Neural cell (in vitro differentiated cells): ENCODE data around the gene EGFL7. TPM values are rescaled to one million over a fixed set of nuclear protein-coding genes. Genes with fewer than 3 reads are reported as not detected.

ENCODE experiments used
- H2AFZ ChIP-seq: fragments of 200-600, 300-800 bp; sonication (generic), shearing (Covaris generic); 2 replicates; pipeline ENCODE4 v1.6.0; 2014; ENCODE audit warnings: low read depth, mild to moderate bottlenecking, antibody characterized with exemption, low read length, moderate library complexity
- H3F3A ChIP-seq: fragments of 200-600 bp; shearing (Covaris generic); 2 replicates; pipeline ENCODE4 v1.6.1; 2016; ENCODE audit warnings: mild to moderate bottlenecking, moderate library complexity, mixed read lengths, antibody characterized with exemption, low read length; ENCODE audit not compliant: insufficient read depth, poor library complexity, severe bottlenecking
- H3K27ac ChIP-seq: fragments of 200-600, 300-800 bp; sonication (generic), shearing (Covaris generic); 2 replicates; pipeline ENCODE4 v1.5.1; 2014; ENCODE audit warnings: mild to moderate bottlenecking, low read length, moderate library complexity
- H3K27me3 ChIP-seq: fragments of 300-800, 200-600 bp; sonication (generic), shearing (Covaris generic); 2 replicates; pipeline ENCODE4 v1.6.0; 2014; ENCODE audit warnings: mild to moderate bottlenecking, low read depth, low read length, moderate library complexity; ENCODE audit not compliant: insufficient read depth
- H3K36me3 ChIP-seq: fragments of 300-800, 200-600 bp; sonication (generic), shearing (Covaris generic); 2 replicates; pipeline ENCODE4 v1.5.1; 2014; ENCODE audit warnings: mild to moderate bottlenecking, antibody characterized with exemption, low read length, moderate library complexity; ENCODE audit not compliant: insufficient read depth
- H3K4me2 ChIP-seq: fragments of 300-800, 200-600 bp; sonication (generic), shearing (Covaris generic); 2 replicates; pipeline ENCODE4 v1.6.0; 2014; ENCODE audit warnings: mild to moderate bottlenecking, low read length
- H3K4me3 ChIP-seq: fragments of 300-800, 200-600 bp; sonication (generic), shearing (Covaris generic); 2 replicates; pipeline ENCODE4 v1.5.1; 2014; ENCODE audit warnings: mild to moderate bottlenecking, low read length, moderate library complexity
- H3K79me2 ChIP-seq: fragments of 200-600 bp; shearing (Covaris generic); replicated peaks from 2 replicates; pipeline ENCODE4 v1.6.0; 2014; ENCODE audit warnings: mild to moderate bottlenecking, low read length, moderate library complexity; ENCODE audit not compliant: insufficient read depth
- H3K9ac ChIP-seq: fragments of 300-800, 200-600 bp; sonication (generic), shearing (Covaris generic); 2 replicates; pipeline ENCODE4 v1.6.1; 2016; ENCODE audit warnings: mild to moderate bottlenecking, low read length, mixed read lengths
- H3K9me2 ChIP-seq: fragments of 200-600 bp; shearing (Covaris generic); 2 replicates; pipeline ENCODE4 v1.6.1; 2016; ENCODE audit warnings: mild to moderate bottlenecking, low read length, mixed read lengths; ENCODE audit not compliant: insufficient read depth
- H3K9me3 ChIP-seq: fragments of 200-600, 300-800 bp; sonication (generic), shearing (Covaris generic); 2 replicates; pipeline ENCODE4 v1.6.1; 2016; ENCODE audit warnings: mild to moderate bottlenecking, mixed run types, low read length, moderate library complexity, mixed read lengths
- H4K20me1 ChIP-seq: fragments of 200-600 bp; shearing (Covaris generic); 2 replicates; pipeline ENCODE4 v1.6.1; 2016; ENCODE audit warnings: mild to moderate bottlenecking, mixed run types; ENCODE audit not compliant: insufficient read depth
- EP300 ChIP-seq: fragments of 450-650 bp; conservative IDR thresholded peaks from 2 replicates; pipeline ENCODE4 v1.6.1; 2014; ENCODE audit warnings: antibody characterized with exemption, mild to moderate bottlenecking, moderate library complexity; ENCODE audit not compliant: poor library complexity, severe bottlenecking
- EZH2 ChIP-seq: fragments of 200-600, 300-800 bp; shearing (Covaris generic), sonication (generic); IDR thresholded peaks from 2 replicates; pipeline ENCODE4 v1.6.1; 2014; ENCODE audit warnings: antibody characterized with exemption, low read length, borderline replicate concordance, mild to moderate bottlenecking; ENCODE audit not compliant: insufficient read depth, poor library complexity, severe bottlenecking
- MXI1 ChIP-seq: fragments of 450-650 bp; conservative IDR thresholded peaks from 2 replicates; pipeline ENCODE4 v1.6.1; 2014; ENCODE audit warnings: antibody characterized with exemption, mild to moderate bottlenecking; ENCODE audit not compliant: poor library complexity, severe bottlenecking
- POLR2AphosphoS5 ChIP-seq: IDR thresholded peaks from 2 replicates; pipeline ENCODE4 v1.6.1; 2012
- RAD21 ChIP-seq: fragments of 450-650 bp; conservative IDR thresholded peaks from 2 replicates; pipeline ENCODE4 v1.6.1; 2014; ENCODE audit warnings: antibody characterized with exemption, mild to moderate bottlenecking, moderate library complexity
- SMC3 ChIP-seq: fragments of 450-650 bp; conservative IDR thresholded peaks from 2 replicates; pipeline ENCODE4 v1.6.1; 2014; ENCODE audit warnings: antibody characterized with exemption, mild to moderate bottlenecking, moderate library complexity; ENCODE audit not compliant: poor library complexity
- TAF1 ChIP-seq: IDR thresholded peaks from 2 replicates; pipeline ENCODE4 v1.6.1; 2012; ENCODE audit warnings: low read depth
- polyA plus RNA-seq: library from polyadenylated mRNA; depleted of rRNA; stranded (reverse); fragments of >200 nt; gene quantifications from 2 replicates; pipeline ENCODE4 v1.2.3, GENCODE V29; 2014
- TF ChIP-seq, protein P1 (sequence below): IDR thresholded peaks from 2 replicates; pipeline ENCODE4 v1.6.1; 2012; ENCODE audit warnings: borderline replicate concordance
- TF ChIP-seq, protein P2 (sequence below): fragments of 450-650 bp; IDR thresholded peaks from 2 replicates; pipeline ENCODE4 v1.5.1; 2014; ENCODE audit warnings: antibody characterized with exemption, mild to moderate bottlenecking, moderate library complexity; ENCODE audit not compliant: poor library complexity, severe bottlenecking

Gene EGFL7
- polyA plus RNA-seq, 1 donor from 2014 or later, result 12.5 TPM

DNA sequence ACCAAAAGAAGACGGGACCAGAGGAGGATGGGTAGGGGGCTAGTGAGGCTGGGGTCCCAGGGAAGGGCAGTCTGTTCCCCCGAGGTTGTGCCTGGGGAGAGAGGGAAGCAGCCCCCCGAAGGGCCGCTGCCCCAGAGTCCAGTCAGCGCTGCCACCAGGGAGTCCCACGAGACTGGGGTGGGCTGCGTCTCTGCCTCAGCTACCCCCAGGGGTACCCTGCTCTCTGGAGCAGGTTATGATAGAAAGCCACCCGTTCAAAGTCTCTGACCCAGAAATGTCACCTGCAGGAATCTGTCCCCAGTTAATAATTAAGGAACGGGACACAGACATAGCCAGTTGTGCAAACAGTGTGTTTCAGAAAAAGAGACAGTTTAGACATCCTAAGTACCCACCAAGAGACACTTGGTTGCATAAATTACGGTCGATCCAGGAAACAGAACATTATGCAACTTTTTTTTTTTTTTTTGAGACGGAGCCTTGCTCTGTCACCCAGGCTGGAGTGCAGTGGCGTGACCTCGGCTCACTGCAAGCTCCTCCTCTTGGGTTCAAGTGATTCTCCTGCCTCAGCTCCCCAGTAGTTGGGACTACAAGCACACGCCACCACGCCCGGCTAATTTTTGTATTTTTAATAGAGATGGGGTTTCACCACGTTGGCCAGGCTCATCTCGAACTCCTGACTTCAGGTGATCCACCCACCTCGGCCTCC is 35.3 kb downstream of the EGFL7 start:
- H3K9me3 ChIP-seq, result no peaks in the 10 kb centered on the region
- H4K20me1 ChIP-seq, result no peaks in the 10 kb centered on the region
- H3K4me2 ChIP-seq, result no peak overlapping the region
- no peak overlapping the region for H3K27ac ChIP-seq
- H3F3A ChIP-seq, result no peaks in the 10 kb centered on the region
- no peak overlapping the region for H2AFZ ChIP-seq
- H3K4me3 ChIP-seq, result no peak overlapping the region
- TF ChIP-seq EZH2 (no peak), EP300 (no peak), SMC3 (no peak), POLR2AphosphoS5 (no peak), TAF1 (no peak)
- TF ChIP-seq, protein P1, sequence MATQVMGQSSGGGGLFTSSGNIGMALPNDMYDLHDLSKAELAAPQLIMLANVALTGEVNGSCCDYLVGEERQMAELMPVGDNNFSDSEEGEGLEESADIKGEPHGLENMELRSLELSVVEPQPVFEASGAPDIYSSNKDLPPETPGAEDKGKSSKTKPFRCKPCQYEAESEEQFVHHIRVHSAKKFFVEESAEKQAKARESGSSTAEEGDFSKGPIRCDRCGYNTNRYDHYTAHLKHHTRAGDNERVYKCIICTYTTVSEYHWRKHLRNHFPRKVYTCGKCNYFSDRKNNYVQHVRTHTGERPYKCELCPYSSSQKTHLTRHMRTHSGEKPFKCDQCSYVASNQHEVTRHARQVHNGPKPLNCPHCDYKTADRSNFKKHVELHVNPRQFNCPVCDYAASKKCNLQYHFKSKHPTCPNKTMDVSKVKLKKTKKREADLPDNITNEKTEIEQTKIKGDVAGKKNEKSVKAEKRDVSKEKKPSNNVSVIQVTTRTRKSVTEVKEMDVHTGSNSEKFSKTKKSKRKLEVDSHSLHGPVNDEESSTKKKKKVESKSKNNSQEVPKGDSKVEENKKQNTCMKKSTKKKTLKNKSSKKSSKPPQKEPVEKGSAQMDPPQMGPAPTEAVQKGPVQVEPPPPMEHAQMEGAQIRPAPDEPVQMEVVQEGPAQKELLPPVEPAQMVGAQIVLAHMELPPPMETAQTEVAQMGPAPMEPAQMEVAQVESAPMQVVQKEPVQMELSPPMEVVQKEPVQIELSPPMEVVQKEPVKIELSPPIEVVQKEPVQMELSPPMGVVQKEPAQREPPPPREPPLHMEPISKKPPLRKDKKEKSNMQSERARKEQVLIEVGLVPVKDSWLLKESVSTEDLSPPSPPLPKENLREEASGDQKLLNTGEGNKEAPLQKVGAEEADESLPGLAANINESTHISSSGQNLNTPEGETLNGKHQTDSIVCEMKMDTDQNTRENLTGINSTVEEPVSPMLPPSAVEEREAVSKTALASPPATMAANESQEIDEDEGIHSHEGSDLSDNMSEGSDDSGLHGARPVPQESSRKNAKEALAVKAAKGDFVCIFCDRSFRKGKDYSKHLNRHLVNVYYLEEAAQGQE, result no peak
- TF ChIP-seq, protein P2, sequence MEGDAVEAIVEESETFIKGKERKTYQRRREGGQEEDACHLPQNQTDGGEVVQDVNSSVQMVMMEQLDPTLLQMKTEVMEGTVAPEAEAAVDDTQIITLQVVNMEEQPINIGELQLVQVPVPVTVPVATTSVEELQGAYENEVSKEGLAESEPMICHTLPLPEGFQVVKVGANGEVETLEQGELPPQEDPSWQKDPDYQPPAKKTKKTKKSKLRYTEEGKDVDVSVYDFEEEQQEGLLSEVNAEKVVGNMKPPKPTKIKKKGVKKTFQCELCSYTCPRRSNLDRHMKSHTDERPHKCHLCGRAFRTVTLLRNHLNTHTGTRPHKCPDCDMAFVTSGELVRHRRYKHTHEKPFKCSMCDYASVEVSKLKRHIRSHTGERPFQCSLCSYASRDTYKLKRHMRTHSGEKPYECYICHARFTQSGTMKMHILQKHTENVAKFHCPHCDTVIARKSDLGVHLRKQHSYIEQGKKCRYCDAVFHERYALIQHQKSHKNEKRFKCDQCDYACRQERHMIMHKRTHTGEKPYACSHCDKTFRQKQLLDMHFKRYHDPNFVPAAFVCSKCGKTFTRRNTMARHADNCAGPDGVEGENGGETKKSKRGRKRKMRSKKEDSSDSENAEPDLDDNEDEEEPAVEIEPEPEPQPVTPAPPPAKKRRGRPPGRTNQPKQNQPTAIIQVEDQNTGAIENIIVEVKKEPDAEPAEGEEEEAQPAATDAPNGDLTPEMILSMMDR, result no peak
- H3K79me2 ChIP-seq, result no peaks in the 10 kb centered on the region
- H3K27me3 ChIP-seq, result no peaks in the 10 kb centered on the region
- H3K9me2 ChIP-seq, result no peaks in the 10 kb centered on the region
- no peaks in the 10 kb centered on the region for H3K36me3 ChIP-seq
- no peak overlapping the region for H3K9ac ChIP-seq

DNA sequence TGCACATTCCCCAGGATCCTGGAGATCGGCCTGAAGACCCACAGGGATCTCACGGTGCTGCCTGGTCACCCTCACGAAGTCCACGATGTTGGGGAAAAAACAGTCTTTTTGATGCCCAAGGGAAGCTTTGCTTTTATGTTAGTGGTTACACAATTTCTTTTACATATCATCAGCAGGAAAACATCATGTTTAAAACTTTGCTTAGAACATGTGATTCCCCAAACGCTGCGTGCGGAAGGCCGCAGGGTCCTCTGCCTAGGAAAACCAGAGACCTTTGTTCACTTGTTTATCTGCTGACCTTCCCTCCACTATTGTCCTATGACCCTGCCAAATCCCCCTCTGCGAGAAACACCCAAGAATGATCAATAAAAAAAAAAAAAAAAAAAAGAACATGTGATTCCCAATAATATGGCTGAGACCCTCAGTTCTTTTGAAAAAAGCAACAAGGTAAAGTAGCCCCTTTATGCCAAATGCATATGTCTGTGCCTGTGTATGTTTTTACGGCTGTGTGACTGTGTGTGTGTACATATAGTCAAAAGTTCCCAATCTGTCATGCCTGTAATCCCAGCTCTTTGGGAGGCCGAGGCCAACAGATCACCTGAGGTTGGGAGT is 36.0 kb downstream of the EGFL7 start:
- H3K4me2 ChIP-seq, result no peak overlapping the region
- H3K36me3 ChIP-seq, result no peaks in the 10 kb centered on the region
- no peaks in the 10 kb centered on the region for H3K79me2 ChIP-seq
- no peaks in the 10 kb centered on the region for H4K20me1 ChIP-seq
- H3K9ac ChIP-seq, result no peak overlapping the region
- no peak overlapping the region for H3K27ac ChIP-seq
- H3K27me3 ChIP-seq, result no peaks in the 10 kb centered on the region
- no peaks in the 10 kb centered on the region for H3K9me2 ChIP-seq
- no peak for TF ChIP-seq SMC3
- TF ChIP-seq, protein P2, result no peak
- no peak for TF ChIP-seq EP300
- TF ChIP-seq RAD21, result no peak
- TF ChIP-seq POLR2AphosphoS5, result no peak
- TF ChIP-seq TAF1, result no peak
- TF ChIP-seq, protein P1, result no peak
- TF ChIP-seq MXI1, result no peak
- no peak for TF ChIP-seq EZH2
- no peaks in the 10 kb centered on the region for H3F3A ChIP-seq
- no peak overlapping the region for H2AFZ ChIP-seq
- no peak overlapping the region for H3K4me3 ChIP-seq
- no peaks in the 10 kb centered on the region for H3K9me3 ChIP-seq
